Activated CD4-positive, alpha-beta T cell treated with anti-CD3 and anti-CD28 coated beads, Interleukin-10, Interleukin-2, amounts not matched to agents 100 ng/mL and 50 ng/mL, durations not matched to agents 16 hours and 8 hours (primary cell): ENCODE results near the gene CFAP57.
A peak's percentile ranks its signal among the peaks of the same experiment; 100 is the strongest.
"Not testable (repeated sequence)": the region's sequence is repeated elsewhere in the genome, so short reads cannot be mapped to it uniquely, and the experiment has no call there.

Experiments
- DNase-seq: peaks from one replicate; pipeline ENCODE4 v3.0.0-alpha.2; 2020

Gene CFAP57

DNA sequence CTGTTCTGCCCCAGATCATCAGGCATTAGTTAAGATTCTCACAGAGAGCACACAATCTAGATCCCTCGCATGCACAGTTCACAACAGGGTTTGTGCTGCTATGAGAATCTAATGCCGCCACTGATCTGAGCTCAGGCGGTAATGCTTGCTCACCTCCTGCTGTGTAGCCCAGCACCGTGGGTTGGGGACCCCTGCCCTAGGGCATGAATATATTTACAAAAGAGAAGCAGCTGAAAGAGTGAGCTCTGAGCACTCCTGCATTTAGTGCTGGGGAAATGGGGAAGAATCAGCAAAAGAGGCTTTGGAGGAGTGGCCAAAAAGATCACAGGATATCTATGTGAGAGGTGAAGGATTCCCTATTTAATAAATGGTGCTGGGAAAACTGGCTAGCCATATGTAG is 5.6 kb downstream of the CFAP57 start:
- no peak for DNase-seq

DNA sequence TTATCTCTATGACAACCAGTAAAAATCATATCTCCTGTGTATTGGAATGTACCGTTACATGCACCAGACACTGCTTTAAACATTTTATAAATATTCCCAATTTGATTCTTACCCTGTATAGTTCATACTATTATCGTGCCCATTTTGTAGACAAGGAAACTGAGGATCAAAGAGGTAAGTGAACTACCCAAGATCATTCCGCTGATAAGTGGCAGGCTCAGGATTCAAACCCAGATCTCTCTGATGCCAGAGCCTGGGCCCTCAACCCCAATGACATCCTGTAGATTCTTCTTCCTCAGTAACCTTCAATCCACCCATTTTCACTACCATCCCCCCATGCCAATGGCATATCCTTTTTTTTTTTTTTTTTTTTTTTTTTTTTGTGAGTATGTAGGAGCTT is 12.3 kb downstream of the CFAP57 start:
- no peak for DNase-seq

DNA sequence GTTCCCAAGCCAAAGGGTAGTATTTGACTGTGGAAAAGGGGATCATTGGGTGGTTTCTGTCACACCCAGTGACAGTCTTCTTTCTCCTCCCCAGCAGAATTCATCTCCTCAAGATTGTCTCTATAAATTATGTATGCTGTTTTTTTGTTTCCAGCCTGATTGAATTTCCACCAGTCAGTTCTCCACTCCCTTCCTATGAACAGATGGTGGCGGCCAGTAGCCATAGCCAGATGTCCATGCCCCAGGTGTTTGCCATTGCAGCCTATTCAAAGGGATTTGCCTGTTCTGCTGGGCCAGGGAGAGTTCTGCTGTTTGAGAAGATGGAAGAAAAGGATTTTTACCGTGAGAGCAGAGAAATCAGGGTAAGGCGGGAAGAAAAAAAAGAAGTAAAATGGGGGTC is 12.9 kb downstream of the CFAP57 start:
- no peak for DNase-seq

DNA sequence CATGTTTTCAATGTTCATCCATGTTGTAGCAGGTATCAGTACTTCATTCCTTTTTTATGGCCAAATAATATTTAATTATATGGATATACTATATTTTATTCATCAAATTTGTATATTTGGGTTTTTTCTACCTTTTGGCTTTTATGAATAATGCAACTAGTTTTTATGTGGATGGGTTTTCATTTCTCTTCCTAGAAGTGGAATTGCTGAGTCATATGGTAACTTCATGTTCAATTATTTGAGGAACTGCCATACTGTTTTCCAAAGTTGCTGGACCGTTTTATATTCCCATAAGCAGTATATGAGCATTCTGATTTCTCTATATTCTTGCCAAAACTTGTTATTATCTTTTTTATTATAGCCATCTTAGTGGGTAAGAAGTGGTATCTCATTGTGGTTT is 16.0 kb downstream of the CFAP57 start:
- no peak for DNase-seq

DNA sequence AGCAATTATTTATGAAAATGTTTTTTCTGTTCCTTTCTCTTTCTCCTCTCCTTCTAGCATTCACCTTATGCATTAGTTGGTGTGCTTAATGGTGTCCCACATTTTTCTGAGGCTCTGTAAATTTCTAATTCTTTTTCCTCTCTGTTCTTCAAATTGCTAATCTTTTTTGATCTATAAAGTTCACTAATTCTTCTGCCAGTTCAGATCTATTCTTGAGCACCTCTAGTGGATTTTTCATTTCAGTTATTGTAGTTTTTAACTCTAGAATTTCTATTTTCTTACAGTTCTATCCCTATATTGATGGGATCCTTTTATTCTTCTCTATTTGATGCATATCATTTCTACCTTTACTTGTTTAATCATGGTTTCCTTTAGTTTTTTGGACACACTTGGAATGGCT is 22.4 kb downstream of the CFAP57 start:
- no peak for DNase-seq

DNA sequence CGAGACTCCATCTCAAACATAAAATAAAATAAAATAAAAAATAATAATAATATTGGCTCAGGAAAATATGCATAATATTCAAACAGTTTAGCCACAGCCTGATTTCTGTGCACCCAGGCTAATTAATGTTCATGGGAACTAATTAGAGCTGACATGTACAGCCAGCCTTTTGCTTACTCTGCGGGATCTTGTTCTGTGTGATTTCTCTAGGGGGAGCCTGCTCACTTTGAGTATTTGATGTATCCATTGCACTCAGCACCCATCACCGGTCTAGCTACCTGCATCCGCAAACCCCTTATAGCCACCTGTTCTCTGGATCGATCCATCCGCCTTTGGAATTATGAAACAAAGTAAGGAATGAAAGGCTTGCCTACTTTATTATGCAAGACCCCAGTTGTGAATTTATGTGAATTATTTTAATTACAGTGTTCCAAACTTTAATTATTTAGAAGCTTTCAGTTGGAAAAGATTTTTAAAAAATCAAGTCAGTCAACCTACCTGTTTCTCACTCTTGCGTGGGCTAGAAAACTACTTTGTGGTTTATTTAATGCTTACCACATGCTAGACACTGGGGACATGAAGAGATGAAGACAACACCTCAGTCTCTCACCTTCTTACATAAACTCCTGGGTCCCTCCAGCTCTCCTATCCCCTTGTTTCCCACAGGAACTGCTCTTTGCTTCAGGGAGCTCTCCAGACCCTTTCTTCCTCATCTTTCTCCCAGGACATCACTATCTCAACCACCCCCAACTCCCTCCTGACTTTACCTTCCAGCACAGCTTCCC is 25.4 kb downstream of the CFAP57 start:
- no peak for DNase-seq

DNA sequence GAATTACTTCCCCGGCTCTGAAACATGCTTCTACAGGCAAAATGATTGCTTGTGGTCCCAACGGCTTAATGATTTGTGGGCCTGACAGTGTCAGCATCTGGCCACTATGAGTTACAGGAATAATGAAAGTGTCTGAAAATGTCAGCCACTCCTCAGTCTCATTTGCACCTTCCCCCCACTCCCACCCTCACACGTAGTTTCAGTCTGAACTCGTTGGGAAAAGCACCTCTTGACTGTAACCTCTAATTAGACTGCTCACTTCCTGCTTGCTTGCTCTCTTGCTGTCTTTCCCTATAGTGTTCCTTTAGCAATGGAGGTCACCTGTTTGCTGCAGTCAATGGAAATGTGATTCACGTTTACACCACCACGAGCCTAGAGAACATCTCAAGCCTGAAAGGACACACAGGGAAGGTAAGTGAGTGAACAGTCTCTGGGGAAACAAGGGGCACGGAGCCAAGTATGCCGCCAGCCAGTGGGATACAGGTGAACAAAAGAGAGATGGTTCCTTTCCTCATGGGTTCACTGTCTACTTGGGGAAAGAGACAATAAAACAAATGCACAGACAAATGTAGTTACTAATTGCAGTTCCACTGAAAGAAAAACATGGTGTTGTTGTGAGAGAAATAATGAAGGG is 27.1 kb downstream of the CFAP57 start:
- peak; percentile 12 for DNase-seq

DNA sequence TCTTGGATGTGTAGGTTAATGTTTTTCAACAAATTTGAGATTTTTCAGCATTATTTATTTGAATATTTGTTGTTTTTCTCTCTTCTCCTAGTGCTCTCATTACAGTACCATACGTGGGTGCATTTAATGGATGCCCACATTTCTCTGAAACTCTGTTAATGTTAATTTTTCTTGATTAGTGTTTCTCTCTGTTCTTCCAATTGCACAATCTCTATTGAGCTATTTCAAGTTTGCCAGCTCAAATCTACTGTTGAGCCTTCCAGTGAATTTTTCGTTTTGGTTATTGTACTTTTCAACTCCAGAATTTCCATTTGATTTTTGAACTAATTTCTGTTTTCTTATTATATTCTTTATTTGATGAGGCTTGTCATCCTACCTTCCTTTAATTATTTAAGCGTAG is 31.7 kb downstream of the CFAP57 start:
- no peak for DNase-seq

DNA sequence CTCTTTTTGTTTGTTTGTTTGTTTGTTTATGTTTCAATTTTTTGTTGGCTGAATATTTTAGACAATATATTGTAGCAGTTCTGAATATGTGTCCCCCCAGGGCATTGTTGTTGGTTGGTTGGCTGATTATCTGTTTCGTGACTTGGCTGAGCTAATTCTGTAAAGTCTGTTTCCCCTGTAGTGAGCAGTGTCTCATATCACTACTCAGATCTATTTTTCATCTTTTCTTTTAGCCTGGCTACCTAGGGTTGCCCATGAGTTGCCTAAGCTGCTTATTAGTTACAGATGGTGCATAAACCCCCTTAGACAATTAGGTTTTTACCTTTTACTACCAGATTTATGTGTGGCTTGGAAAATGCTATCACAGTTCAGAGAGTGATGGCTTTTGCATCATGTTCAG is 32.3 kb downstream of the CFAP57 start:
- DNase-seq: peak; percentile 26

DNA sequence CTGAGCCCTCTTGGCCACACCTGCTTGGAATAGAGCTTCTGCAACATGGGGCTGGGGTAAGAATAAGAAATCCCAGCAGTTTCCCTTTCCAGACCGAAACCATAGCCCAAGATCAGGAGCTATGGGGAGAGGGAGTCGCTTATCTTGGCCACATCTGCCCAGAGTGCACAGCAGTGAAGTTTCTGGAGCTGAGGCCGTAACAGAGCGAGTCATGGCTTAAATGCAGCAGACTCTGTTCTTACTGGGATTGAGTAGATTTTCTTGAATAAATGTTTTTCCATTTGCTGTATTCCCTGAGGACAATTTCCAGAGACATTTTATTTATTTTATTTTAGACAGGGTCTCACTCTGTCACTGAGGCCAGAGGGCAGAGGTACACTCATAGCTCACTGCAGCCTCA is 33.5 kb downstream of the CFAP57 start:
- DNase-seq: no peak

DNA sequence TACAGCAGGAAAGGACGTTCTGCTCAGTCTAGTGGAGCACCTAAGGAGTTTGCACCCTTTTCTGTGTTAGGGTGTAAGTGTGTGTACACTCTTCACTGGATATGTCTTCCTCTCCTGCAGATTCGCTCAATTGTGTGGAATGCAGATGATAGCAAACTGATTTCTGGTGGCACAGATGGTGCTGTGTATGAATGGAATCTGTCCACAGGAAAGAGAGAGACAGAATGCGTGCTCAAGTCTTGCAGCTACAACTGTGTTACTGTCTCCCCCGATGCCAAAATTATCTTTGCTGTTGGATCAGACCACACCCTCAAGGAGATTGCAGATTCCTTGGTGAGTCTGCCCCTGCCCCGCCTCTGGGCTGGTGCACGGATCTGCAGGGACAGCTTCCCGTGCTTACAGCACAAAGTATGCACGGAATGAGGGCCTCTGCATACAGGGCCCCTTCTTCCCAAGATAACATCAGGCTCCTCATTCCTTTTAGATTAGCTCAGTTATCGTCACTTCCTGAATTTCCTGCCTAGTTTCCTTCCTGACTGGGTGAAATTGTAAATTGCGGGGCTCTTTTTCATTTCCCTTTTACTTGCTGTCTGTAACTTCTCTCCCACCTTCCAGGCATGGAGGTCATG is 34.6 kb downstream of the CFAP57 start:
- DNase-seq: no peak

DNA sequence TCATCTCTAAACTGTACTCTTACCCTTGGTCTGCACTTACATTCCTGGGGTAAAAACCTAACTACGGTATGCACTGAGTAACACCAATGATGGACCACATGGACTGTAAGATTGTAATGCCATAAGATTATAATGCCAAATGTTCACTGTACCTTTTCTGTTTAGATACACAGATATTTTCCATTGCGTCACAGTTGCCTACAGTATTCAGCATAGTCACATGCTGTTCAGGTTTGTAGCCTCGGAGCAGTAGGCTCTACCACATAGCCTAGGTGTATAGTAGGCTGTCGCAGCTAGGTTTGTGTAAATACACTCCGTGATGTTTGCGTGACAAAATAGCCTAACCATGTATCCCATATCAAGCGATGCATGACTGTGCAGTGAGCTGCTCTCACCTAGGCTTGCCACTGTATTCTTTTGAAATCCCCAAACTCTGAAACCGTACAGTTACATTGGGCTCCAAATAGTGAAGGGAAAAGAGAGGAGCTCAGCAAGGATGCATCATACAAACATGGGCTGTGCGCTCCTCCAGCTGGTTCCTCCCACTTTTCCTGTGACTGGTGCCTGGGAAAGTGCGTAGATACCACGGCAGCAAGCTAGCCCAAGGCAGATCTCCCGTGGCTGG is 35.2 kb downstream of the CFAP57 start:
- DNase-seq: no peak

DNA sequence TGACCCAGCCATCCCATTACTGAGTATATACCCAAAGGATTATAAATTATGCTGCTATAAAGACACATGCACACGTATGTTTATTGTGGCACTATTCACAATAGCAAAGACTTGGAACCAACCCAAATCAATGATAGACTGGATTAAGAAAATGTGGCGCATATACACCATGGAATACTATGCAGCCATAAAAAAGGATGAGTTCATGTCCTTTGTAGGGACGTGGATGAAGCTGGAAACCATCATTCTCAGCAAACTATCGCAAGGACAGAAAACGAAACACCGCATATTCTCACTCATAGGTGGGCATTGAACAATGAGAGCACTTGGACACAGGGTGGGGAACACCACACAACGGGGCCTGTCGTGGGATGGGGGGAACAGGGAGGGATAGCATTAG is 36.1 kb downstream of the CFAP57 start:
- not testable (repeated sequence) for DNase-seq

DNA sequence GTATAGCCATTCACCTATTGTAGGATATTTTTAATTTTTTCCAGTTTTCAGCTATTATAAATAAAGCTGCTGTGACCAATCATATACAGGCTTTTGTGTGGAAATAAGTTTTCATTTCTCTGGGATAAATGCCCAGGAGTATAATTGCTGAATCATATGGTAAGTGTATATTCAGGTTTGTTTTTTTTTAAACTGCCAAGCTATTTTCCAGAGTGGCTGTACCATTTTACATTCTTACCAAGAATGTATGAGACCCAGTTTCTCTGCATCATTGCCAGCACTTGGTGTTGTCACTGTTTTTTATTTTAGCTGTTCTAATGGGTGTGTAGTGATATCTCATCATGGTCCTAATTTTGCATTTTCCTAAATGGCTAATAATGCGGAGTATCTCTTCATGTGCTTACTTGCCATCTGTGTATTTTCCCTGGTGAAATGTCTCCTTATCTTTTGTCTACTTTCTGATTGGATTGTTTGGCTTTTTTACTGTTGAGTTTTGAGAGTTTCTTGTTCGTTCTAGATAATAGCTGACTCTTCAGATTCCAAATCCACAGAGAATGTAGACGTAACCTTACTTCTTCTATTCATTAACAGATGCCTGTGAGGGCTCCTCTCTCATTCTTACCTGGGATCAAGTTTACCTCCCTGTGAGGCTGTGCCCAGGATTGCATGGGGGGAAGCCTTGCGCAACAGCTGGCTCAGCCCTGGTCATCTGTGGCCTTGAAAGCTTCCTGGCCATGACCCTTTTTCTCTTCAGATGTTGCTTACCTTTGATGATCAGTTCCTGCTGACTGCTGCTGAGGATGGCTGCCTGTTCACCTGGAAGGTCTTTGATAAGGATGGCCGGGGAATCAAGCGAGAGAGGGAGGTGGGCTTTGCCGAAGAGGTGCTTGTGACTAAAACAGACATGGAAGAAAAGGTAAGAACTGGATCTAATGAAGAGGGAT is 42.6 kb downstream of the CFAP57 start:
- no peak for DNase-seq

DNA sequence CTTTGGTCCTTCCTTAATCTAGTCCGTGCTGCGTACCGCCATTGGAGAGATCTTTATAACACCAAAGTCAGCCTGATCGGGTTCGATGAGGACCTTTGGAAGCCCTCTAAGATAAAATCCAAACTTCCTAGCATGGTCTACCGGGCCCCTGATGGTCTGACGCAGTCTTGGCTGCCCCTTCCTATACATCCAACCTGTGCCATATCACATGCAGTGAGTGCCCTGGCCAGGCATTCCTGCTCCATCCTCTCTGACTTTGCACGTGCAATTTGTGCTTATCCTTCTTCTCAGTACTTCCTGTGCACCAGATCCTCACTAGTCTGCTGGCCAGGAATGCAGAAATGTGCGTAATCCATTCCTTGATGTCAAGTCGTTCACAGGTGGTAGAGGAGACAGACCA is 45.6 kb downstream of the CFAP57 start:
- no peak for DNase-seq

DNA sequence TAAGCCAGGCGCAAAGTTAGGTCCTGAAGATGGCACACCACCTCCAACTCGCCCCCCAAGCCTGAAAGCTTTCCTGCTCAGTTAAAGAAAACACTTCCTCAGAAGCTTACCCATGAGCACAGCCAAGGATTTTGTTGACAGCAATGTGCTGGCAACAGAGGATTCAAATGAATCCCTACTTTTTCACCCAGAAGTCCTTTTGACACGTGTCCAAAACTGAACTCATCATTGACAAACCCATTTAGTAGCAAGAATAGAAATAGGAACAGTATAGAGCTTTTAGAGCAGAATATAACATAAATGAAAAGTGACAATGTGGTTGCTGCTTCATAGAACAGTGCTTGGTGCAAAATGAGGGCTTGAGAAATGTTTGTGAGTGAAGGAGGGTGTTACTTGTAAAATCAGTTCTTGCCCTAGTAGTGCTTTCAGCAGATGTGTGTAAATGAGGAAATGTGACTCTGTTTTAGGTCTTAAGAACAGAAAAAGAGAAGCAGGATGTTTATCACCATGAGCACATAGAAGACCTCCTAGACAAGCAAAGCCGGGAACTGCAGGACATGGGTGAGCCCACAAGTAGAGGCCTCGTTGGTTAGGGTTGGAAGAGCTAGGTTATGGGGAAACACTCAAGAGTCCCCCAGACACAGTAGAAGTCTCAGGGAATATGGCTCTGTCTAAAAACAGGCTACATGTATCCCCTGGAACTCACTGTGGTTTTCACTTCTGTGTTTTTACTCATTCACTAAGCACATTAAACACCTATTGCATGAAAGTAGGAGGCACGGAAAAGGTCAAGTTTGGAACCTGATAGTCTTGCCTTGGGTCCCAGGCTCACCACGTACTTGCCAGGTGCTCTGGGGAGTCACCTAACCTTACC is 49.0 kb downstream of the CFAP57 start:
- no peak for DNase-seq

DNA sequence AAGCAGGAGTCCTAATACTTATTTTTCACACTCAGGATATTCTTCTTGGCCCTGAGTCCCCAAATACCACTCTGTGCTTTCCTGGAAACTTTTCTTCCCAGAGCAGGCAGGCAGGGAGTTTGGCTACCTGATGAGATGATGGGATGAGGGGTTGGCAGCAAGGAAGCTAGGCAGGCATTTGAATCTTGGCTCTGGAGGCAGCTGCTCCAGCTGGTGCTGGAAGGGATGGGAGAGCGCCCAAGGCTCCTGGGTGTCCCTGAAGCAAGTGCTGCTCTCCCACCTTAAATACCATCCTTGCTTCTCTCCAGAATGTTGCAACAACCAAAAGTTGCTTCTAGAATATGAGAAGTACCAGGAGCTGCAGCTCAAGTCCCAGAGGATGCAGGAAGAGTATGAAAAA is 49.7 kb downstream of the CFAP57 start:
- no peak for DNase-seq

DNA sequence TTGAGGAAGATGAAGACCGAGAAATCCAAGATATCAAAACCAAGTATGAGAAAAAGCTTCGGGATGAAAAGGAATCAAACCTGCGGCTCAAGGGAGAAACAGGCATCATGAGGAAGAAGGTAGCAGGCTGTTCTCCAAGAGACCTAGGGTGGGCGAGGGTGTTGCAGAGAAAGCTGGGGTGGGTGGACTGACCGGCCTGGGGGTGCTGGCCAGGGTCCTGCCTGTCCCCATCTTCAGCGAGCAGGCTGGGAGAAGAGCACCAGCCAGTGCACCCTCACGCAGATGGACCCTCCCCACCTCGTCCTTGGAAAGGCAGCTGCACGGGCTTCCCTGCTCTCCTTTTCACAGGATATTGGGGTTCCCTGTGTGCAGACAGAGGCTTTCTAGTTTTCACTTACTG is 50.7 kb downstream of the CFAP57 start:
- no peak for DNase-seq

DNA sequence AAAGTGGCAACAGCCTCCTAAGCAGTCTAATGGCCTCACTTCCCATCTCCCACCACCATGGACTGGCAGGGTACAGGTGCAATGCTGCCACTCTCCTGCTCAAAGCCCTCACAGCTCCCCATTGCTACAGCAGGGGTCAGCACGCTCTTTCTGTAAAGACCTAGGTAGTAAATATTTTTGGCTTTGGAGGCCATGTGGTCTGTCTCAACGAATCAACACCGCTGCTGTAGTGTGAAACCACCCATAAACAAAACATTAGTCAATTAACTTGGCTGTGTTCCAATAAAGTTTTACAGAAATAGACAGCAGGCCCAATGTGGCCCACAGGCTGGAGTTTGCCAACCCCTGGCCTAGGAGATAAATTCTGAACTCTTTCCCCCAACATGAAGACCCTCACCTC is 53.0 kb downstream of the CFAP57 start:
- DNase-seq: no peak

DNA sequence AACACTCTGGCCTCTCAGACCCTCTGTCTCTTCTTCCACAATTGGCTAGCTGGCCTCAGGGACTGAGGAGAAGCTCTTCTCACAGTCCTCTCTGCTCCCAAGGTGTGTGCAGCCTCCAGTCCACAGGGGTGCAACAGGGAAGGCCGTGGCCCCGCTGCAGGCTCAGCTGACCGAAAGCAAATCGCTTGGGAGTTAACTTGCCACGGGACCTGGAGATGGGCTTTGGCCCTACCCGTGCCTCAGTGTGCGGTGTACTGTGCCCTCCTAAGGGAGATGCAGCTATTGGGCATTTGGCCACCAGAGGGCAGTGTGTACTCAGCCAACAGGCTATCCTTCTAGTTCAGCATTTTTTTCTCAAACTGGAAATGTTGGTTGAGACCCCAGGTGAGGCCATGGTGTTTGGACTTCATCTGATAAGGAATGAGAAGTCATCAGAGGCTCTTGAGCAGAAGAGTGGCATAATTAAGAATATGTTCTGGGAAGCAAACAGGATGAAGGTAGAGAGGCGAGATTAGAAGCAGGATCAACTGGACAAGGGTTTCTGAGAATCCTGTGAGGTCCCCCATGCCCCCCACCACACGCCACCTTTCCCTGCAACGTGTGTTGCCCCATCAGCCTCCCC is 55.1 kb downstream of the CFAP57 start:
- peak; percentile 81 for DNase-seq
